GM12878 (cell line): ENCODE results near the gene TNP2. TPM values are rescaled to one million over a fixed set of nuclear protein-coding genes. Genes with fewer than 3 reads are reported as not detected.

Source experiments
- ATAC-seq: fragments of 200-7000 bp; cut with Tn5 transposase; 3 replicates; pipeline ENCODE4 v1.9.1; 2020; ENCODE audit warnings: mild to moderate bottlenecking, moderate library complexity
- BruUV-seq: library from RNA; stranded (reverse); fragments of 400-500 nt; replicated peaks from 2 replicates; lab custom pipeline; 2021; lab: Mats Ljungman, UMichigan
- CTCF ChIA-PET: fragments of 300-600 bp; sonication (Branson Sonifier 250); formaldehyde crosslinking; extraction: SDS; loops from one replicate; lab custom pipeline; 2021; ENCODE audit warnings: inconsistent platforms; lab: Yijun Ruan, JAX
- POLR2A ChIA-PET: fragments of 350-600 bp; formaldehyde crosslinking; extraction: SDS; loops from one replicate; lab custom pipeline; 2021; ENCODE audit warnings: inconsistent platforms; lab: Charles Lee
- RAD21 ChIA-PET: fragments of 300-600 bp; sonication (Branson Sonifier 250); formaldehyde crosslinking; loops from one replicate; lab custom pipeline; 2023; ENCODE audit warnings: antibody characterized with exemption; ENCODE audit not compliant: unreplicated experiment; lab: Charles Lee
- SMC1A ChIA-PET: fragments of 300-600 bp; sonication (Branson Sonifier 250); formaldehyde crosslinking; loops from one replicate; lab custom pipeline; 2023; ENCODE audit not compliant: unreplicated experiment, uncharacterized antibody; lab: Charles Lee
- DNase-seq: peaks from one replicate; pipeline ENCODE4 v3.0.0-alpha.2; 2011; ENCODE audit warnings: low read depth, low spot score
- FAIRE-seq: peaks from 3 replicates; lab custom pipeline; 2011; peaks lifted over from hg19 to GRCh38; lab: Jason Lieb, UNC
- H2AFZ ChIP-seq: 2 replicates; pipeline ENCODE4 v1.6.0; 2011; ENCODE audit warnings: low read depth, low read length, control low read depth; ENCODE audit not compliant: control insufficient read depth
- H3K27ac ChIP-seq: 2 replicates; pipeline ENCODE4 v1.5.1; 2011; ENCODE audit warnings: control low read depth; ENCODE audit not compliant: control insufficient read depth, insufficient read depth
- H3K27me3 ChIP-seq, 2 experiments: replicated peaks in 1 of 2; 2 replicates each; pipeline versions ENCODE4 v1.6.0 to v1.6.1; 2011; ENCODE audit warnings: low read length in 1 of 2; ENCODE audit not compliant: control insufficient read depth in 2 of 2, insufficient read depth in 2 of 2
- H3K36me3 ChIP-seq, 2 experiments: 2 replicates each; pipeline ENCODE4 v1.5.1; 2011; ENCODE audit warnings: low read length in 1 of 2; ENCODE audit not compliant: control insufficient read depth in 2 of 2, insufficient read depth in 2 of 2
- H3K4me1 ChIP-seq: 2 replicates; pipeline ENCODE4 v1.6.1; 2011; ENCODE audit warnings: mild to moderate bottlenecking, low read length, moderate library complexity, mixed read lengths; ENCODE audit not compliant: control insufficient read depth, insufficient read depth
- H3K4me2 ChIP-seq: 2 replicates; pipeline ENCODE4 v1.6.0; 2011; ENCODE audit warnings: control low read depth; ENCODE audit not compliant: control insufficient read depth, insufficient read depth
- H3K4me3 ChIP-seq: fragments of 200-600 bp; sonication (generic); 2 replicates; pipeline ENCODE4 v1.5.1; 2016
- H3K79me2 ChIP-seq: 2 replicates; pipeline ENCODE4 v1.6.0; 2011; ENCODE audit warnings: low read length; ENCODE audit not compliant: control insufficient read depth, insufficient read depth
- H3K9ac ChIP-seq: 2 replicates; pipeline ENCODE4 v1.8.0; 2011; ENCODE audit warnings: low read length, control low read depth, mixed read lengths; ENCODE audit not compliant: control insufficient read depth, insufficient read depth
- H3K9me3 ChIP-seq: replicated peaks from 3 replicates; pipeline ENCODE4 v1.5.1; 2011; ENCODE audit warnings: mild to moderate bottlenecking, low read length; ENCODE audit not compliant: control insufficient read depth, insufficient read depth
- H4K20me1 ChIP-seq: 2 replicates; pipeline ENCODE4 v1.6.0; 2011; ENCODE audit not compliant: control insufficient read depth, insufficient read depth
- EGR1 ChIP-seq, 2 experiments: IDR thresholded peaks; 1 replicate in 1 of 2; 2 replicates in 1 of 2; pipeline ENCODE4 v1.6.1; 2011 to 2012; ENCODE audit warnings: low read depth in 2 of 2, low read length in 2 of 2, borderline replicate concordance in 1 of 2, mild to moderate bottlenecking in 1 of 2, moderate library complexity in 1 of 2
- NR2F1 ChIP-seq: fragments of 450-650 bp; conservative IDR thresholded peaks from 2 replicates; pipeline ENCODE4 v1.6.1; 2017; ENCODE audit warnings: mild to moderate bottlenecking
- RELA ChIP-seq: fragments of 450-650 bp; IDR thresholded peaks from 2 replicates; pipeline ENCODE4 v1.8.0; 2014; ENCODE audit warnings: borderline replicate concordance; ENCODE audit not compliant: partially characterized antibody
- SMAD1 ChIP-seq: fragments of 450-650 bp; IDR thresholded peaks from 2 replicates; pipeline ENCODE4 v1.6.1; 2018; ENCODE audit warnings: mild to moderate bottlenecking, low read depth; ENCODE audit not compliant: partially characterized antibody
- SREBF1 ChIP-seq: IDR thresholded peaks from 2 replicates; pipeline ENCODE4 v1.6.1; 2012; ENCODE audit warnings: mild to moderate bottlenecking, low read length
- STAT3 ChIP-seq: IDR thresholded peaks from 2 replicates; pipeline ENCODE4 v1.6.1; 2011; ENCODE audit warnings: low read depth, low read length, improper control_type of control experiment
- WGBS: methylation state at CpG from one replicate; pipeline ENCODE4 v1.1.6; 2016; ENCODE audit warnings: low lambda C conversion rate; ENCODE audit not compliant: insufficient replicate concordance, insufficient coverage; ENCODE audit errors: missing lambda C conversion rate; 5-methylcytosine and 5-hydroxymethylcytosine counted together
- in situ Hi-C: fragments of 300-500 bp; cut with MboI; formaldehyde crosslinking; loops from 9 replicates; pipeline ENCODE4 v1.14.3; 2018; ENCODE audit warnings: mixed read lengths
- intact Hi-C: fragments of 100-400 bp; cut with micrococcal nuclease; formaldehyde crosslinking; loops from one replicate; pipeline ENCODE4 v1.14.2; 2022; ENCODE audit not compliant: unreplicated experiment
- polyA plus RNA-seq, 11 experiments: library from polyadenylated mRNA; depleted of rRNA in 4 of 11; unstranded in 6 of 11; stranded (reverse) in 5 of 11; fragments of >200 nt; fragmentation: Nextera tagmentation in 4 of 11; fragmentation: Illumina TruSeq in 1 of 11; extraction: Ambion mirVana in 4 of 11; extraction: Trizol in 1 of 11; gene quantifications; 1 replicate in 1 of 11; 2 replicates in 10 of 11; pipeline versions ENCODE4 v1.2.1 to v1.2.3, GENCODE V29; 2011 to 2016; ENCODE audit warnings: inconsistent platforms in 2 of 11, missing spikeins in 2 of 11, low read depth in 1 of 11
- total RNA-seq, 4 experiments: library from RNA; depleted of rRNA in 3 of 4; stranded (reverse); fragments of >200 nt in 3 of 4; fragmentation: Illumina TruSeq in 1 of 4; extraction: Trizol in 1 of 4; gene quantifications; 2 replicates each; pipeline versions ENCODE4 v1.2.1 to v1.2.3, GENCODE V29; 2013 to 2021
- TF ChIP-seq, protein P1 (sequence below): fragments of 450-650 bp; IDR thresholded peaks from 2 replicates; pipeline ENCODE4 v1.6.1; 2014; ENCODE audit warnings: mild to moderate bottlenecking

TNP2 gene
- total and polyA plus RNA-seq, 10 of the 15 experiments (the other 5 are each of a cell fraction or from before 2014, with no cell fraction given): not detected

DNA sequence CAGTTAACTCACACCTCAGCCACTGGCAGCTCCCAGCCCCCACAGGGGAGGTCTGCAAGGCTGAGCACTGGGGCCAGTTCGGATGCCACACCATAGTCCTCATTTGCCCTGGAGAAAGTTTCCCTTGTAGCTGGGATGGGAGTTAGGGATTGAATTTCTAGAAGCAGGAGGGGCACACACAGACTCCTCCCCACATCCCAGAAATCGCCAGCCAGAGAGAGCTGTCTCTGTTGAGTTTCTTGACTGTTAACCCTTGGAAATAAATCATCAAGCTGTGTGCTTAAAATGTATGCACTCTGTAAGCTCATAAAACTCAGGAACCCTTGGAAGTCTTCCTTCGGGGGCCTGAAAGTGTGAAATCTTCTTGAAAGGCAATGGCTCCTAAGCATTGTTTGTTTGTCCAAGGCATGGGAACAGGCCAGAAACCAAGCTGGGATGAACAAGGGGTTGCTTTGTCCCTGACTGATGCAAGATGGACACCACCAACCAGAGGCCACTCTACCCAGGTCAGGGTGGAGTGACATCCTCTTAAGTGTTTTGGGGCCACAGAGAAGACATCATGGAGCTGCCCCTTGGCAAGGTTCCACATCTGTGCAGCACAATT is 4.7 kb upstream of the TNP2 start:
- CTCF ChIA-PET: interaction anchor here (0.6 to 0.7 kb wide), 2 partner anchors 10 to 143 kb away, joined by 3 read pairs; no protein-coding TSS in a partner anchor

More for the DNA sequence above, 4.7 kb upstream of the TNP2 start:
- Histone ChIP-seq H3K27me3 (no peaks in the 10 kb centered on the region), H3K4me3 (no peak overlapping the region), H3K79me2 (no peaks in the 10 kb centered on the region), H3K27ac (no peak overlapping the region), H4K20me1 (no peaks in the 10 kb centered on the region), H3K4me2 (no peak overlapping the region), H3K9me3 (no peaks in the 10 kb centered on the region), H2AFZ (no peak overlapping the region), H3K9ac (no peak overlapping the region), H3K4me1 (no peaks in the 10 kb centered on the region), H3K36me3 (no peaks in the 10 kb centered on the region)
- FAIRE-seq (no peak), ATAC-seq (no peak), DNase-seq (no peak)
- ChIA-PET SMC1A (interaction anchor here (0.8 to 1.7 kb wide), 6 partner anchors 9 to 180 kb away, joined by 3 to 4 read pairs (median 3); no protein-coding TSS in a partner anchor), POLR2A (interaction anchor here (1.0 kb wide), 1 partner anchor 15 kb away, joined by 3 read pairs; no protein-coding TSS in a partner anchor), RAD21 (interaction anchor here (1.4 kb wide), 1 partner anchor 9 kb away, joined by 3 read pairs; no protein-coding TSS in a partner anchor)
- intact Hi-C loops (no loop called here), in situ Hi-C loops (no loop called here)
- TF ChIP-seq SMAD1: no peak
- TF ChIP-seq, protein P1, sequence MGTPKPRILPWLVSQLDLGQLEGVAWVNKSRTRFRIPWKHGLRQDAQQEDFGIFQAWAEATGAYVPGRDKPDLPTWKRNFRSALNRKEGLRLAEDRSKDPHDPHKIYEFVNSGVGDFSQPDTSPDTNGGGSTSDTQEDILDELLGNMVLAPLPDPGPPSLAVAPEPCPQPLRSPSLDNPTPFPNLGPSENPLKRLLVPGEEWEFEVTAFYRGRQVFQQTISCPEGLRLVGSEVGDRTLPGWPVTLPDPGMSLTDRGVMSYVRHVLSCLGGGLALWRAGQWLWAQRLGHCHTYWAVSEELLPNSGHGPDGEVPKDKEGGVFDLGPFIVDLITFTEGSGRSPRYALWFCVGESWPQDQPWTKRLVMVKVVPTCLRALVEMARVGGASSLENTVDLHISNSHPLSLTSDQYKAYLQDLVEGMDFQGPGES: no peak
- no peak for TF ChIP-seq NR2F1
- no peak for TF ChIP-seq EGR1 (IDR thresholded peaks at IDR 0.05; ENCODE audit: borderline replicate concordance in 1 of 2, low read depth in 2 of 2, low read length in 2 of 2)
- no peak for TF ChIP-seq RELA
- no peak for TF ChIP-seq STAT3
- TF ChIP-seq SREBF1: no peak
- no TSS peak for BruUV-seq
- 51% methylated on average over 3 of the region's 3 CpGs for WGBS
